GM12872 (cell line): ENCODE measurements around the gene CNIH2.

Experiments used
- TF ChIP-seq, protein P1 (sequence below): IDR thresholded peaks from 3 replicates; pipeline ENCODE4 v1.5.1; 2011; ENCODE audit warnings: low read depth, mild to moderate bottlenecking, low read length, moderate library complexity; ENCODE audit not compliant: insufficient read depth

CNIH2 gene

DNA sequence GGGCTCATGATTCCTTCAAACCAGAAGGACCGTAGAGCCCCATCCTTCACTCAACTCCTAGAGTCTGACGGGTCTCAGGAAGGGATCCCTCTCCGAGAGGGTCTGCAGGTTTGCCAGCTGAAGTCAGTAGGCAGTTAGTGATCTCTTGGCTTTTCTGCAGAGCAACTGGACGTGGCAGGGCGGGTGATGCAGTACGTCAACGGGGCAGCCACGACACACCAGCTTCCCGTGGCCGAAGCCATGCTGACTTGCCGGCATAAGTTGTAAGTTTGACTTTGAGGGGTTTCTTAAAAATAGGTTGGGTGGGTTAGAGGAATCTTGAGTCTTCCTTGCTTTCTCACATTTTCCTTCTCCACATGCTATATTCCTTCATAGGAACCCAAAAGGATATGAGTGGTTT is 42.8 kb upstream of the CNIH2 start:
- TF ChIP-seq, protein P1, sequence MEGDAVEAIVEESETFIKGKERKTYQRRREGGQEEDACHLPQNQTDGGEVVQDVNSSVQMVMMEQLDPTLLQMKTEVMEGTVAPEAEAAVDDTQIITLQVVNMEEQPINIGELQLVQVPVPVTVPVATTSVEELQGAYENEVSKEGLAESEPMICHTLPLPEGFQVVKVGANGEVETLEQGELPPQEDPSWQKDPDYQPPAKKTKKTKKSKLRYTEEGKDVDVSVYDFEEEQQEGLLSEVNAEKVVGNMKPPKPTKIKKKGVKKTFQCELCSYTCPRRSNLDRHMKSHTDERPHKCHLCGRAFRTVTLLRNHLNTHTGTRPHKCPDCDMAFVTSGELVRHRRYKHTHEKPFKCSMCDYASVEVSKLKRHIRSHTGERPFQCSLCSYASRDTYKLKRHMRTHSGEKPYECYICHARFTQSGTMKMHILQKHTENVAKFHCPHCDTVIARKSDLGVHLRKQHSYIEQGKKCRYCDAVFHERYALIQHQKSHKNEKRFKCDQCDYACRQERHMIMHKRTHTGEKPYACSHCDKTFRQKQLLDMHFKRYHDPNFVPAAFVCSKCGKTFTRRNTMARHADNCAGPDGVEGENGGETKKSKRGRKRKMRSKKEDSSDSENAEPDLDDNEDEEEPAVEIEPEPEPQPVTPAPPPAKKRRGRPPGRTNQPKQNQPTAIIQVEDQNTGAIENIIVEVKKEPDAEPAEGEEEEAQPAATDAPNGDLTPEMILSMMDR: no peak

DNA sequence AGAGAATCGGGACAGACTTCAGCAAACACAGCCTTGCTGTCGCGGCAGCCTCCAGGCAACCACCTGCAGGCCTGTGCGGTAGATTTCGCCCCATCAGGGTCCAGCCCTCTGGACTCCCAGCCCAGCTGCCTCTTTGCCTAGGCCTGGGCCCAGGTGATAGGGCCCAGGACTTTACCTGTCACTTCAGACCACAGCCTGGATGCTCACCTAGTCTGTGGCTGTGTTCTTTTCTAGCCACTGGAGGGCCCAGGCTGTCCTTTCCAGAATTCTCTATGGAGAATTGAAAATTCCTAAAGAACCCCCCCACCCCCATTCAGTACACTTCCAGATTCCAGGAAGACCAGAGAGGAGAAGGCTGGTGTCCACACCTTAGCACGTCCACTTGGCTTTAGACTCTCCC is 40.1 kb upstream of the CNIH2 start:
- TF ChIP-seq, protein P1: no peak

DNA sequence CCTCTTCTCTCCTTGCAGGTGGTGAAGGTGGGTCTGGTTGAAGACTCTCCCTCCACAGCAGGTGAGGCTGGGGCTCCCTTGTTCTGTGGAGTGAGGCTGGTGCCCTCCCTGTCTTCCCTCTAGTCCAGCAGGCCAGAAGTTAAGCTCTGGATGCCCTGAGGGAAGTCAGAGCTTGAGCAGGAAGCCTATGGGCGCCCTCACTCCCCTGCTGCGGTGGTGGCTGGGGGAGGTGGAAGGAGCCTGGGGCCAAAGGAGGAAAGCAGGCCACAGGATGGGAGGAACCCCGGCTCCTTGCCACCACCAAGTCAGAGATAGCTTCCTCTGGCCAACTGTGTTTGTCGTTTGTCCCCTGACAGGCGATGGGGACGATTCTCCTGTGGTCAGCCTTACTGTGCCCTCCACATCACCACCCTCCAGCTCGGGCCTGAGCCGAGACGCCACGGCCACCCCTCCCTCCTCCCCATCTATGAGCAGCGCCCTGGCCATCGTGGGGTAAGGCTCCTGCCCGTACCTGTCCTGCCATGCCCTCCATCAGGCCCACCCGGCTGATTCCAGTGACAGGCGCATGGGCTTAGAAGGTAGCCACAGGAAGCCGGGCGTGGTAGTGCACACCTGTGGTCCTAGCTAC is 39.1 kb upstream of the CNIH2 start:
- TF ChIP-seq, protein P1: no peak

DNA sequence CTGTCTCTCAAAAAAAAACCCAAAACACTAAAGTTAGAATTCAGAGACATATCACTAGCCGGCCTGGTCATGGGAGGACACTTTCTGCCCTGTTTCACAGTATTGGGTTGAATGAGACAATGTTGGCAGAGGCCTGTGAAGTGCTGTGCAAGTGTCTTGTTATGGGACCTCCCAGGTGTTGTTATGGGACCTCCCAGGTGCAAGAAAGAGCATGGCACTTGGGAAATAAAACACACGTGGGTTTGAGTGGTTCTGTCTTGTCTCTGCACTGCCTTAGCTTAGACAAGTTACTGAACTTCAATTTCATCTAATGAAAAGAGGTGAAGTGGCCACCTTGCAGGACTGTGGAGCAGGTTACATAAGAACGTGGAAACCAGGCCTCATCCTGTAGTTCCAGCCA is 38.5 kb upstream of the CNIH2 start:
- TF ChIP-seq, protein P1: no peak

DNA sequence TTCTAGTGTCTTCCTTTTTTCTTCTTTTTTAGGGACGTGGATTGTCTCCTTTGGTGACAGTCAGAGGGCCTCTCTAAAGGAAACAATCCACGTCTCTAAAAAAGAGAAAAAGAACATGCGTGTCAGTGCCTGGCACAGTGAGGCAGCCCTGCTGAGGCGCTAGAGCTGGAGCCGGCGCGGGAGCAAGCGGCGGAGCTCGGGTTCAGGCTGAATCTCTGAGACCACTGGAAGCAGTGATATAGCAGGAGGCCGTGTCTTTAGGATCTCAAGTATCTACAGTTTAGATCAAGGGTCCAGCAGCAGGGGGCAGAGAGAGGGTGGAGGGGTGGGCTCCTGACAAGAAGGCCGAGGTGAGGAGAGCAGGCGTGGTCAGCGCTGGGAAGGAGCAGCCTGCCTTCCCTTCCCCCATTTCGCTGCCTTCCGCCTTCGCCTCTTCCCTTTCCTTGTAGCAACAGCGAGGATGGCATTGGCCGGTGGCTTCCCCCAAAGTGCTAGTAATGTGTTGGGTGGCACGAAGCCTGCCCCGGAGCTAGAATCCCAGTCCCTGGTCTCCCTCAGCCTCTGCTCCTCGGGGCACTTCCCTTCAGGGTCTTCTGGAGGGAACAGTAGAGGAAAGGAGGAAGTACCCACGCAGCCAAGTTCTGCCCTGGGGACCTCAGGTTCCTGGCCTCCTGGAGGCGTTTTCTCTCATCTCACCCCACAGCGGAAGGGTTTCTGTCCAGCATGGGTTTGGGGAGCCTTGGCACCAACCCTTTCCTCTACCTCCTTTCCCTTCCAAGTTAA is 37.8 kb upstream of the CNIH2 start:
- TF ChIP-seq, protein P1: no peak

DNA sequence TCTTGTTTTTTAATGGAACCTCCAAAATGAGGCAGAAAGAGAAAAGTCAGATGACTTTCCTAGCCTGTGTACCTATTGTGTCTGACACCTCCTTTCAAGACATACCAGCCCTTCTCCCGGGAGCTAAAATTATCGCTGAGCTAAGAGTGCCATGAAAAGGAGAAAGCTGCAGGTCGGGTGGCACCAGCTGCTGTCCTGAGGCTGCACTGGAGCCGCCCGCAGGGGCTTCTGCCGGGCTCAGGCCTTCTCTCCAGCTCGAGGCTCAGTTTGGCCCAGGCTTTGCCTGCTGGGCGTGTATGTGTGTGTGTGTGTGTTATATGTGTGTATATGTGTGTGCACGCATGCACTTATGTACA is 37.2 kb upstream of the CNIH2 start:
- TF ChIP-seq, protein P1: no peak

DNA sequence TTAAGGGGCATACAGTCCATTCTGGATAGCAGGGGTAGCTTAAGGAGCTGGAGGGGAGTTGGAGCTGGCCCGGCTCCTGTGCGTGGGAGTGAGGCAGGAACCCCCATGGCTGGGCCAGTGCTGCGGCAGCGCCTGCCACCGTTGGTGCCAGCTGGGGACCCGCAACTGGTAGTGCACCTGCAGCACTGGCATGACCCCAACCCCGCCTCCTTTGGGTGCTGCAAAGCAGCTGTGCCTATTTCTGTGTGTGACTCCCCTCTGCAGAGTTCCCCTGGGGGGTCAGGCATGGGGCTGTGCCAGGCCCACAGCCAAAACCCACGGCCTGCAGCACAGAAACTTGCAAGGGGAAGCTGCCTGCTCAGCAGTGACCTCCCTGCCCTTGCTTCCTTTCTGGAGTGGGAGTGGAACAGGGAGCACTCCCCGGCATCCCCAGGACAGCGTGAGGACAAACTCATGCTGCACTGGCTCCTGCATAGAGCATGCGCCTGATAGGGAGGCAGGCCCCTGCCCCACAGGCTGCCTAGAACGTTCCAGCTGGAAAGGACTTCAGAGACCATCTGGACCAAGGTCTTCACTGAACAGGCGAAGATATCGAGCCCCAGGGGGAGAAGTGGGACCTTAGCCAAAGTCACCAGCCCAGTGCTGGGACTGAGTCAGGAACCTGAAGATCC is 35.7 kb upstream of the CNIH2 start:
- TF ChIP-seq, protein P1: no peak
